Activated T-helper 17 cell treated with anti-CD3 and anti-CD28 coated beads, Interleukin-2, amount 50 U/mL, for 72 hours (primary cell): ENCODE measurements around the gene RIC8B. TPM values are rescaled to one million over a fixed set of nuclear protein-coding genes. Genes with fewer than 3 reads are reported as not detected.

Source experiments
- ATAC-seq: fragments of 150-1000 bp; cut with Tn5 transposase; replicated peaks from 2 replicates; pipeline ENCODE4 v1.10.0; 2021; ENCODE audit warnings: mild to moderate bottlenecking, moderate library complexity
- H3K27ac Mint-ChIP-seq: one replicate; pipeline ENCODE4 v1.8.0; 2022; ENCODE audit warnings: mixed read lengths
- H3K27me3 Mint-ChIP-seq: one replicate; pipeline ENCODE4 v1.8.0; 2022; ENCODE audit warnings: mixed read lengths
- H3K36me3 Mint-ChIP-seq: one replicate; pipeline ENCODE4 v1.8.0; 2022; ENCODE audit warnings: low read depth, mild to moderate bottlenecking, mixed read lengths
- H3K4me1 Mint-ChIP-seq: one replicate; pipeline ENCODE4 v1.8.0; 2022; ENCODE audit warnings: mixed read lengths
- H3K4me3 Mint-ChIP-seq: one replicate; pipeline ENCODE4 v1.8.0; 2022; ENCODE audit warnings: mild to moderate bottlenecking, mixed read lengths
- H3K9me3 Mint-ChIP-seq: one replicate; pipeline ENCODE4 v1.8.0; 2022; ENCODE audit warnings: mixed read lengths
- total RNA-seq, 2 donors: library from RNA; stranded (reverse); gene quantifications; one replicate each; pipeline ENCODE4 v1.2.3, GENCODE V29; 2022

The RIC8B gene
- total RNA-seq, 2 donors from 2014 or later = 14.9 to 15.9 TPM

DNA sequence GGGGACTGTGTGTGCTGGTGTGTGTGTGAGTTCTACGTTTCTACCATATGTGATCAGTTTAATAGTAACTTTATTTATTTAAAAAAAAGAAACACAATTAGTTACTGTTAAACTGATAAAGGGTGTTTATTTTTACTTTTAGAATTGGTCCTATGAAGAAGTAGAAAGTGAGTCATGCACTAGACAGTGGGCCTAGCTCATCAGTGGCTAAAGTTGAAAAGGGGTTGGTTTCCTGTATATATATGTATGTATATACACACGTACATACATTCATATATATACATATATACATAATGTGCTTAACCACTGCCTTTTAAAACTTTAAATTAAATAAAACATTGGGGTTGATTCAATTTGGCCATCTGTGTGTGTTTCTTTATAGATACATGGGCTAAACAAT lies 112.5 kb downstream of the RIC8B start:
- no peak overlapping the region for H3K27ac Mint-ChIP-seq
- no peak overlapping the region for H3K4me3 Mint-ChIP-seq
- no peak for ATAC-seq
- no peaks in the 10 kb centered on the region for H3K27me3 Mint-ChIP-seq
- no peaks in the 10 kb centered on the region for H3K4me1 Mint-ChIP-seq
- H3K9me3 Mint-ChIP-seq = no peaks in the 10 kb centered on the region
- peaks cover 57% of the 10 kb centered on the region for H3K36me3 Mint-ChIP-seq

DNA sequence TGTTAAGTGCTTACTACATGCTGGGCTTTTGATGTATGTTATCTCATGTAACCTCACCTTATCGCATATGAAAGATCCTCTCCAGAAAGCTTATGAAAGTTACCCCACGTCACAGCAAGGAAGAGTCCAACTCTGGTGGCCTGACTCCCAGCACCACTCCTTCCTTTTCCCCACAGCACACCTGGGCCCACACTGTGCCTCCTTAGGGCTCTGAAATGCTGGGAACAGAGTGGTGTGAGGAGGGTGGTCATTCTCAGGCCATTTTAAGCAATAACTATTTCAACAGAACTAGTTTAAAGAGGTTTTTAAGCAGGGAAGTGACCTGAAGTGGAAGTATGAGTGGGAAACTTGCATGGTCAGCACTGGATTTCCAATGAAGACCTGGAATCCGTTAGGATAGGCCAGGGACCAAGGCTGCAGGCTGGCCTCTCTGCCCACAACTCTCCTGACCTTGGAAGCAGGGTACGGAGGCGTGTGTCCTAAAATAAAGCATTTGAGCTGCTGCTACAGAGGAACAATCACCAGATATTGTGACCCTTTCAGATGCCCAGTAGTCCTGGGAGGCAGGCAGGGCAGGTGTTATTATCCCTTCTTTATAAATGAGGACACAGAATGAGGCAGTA lies 114.0 kb downstream of the RIC8B start:
- ATAC-seq = no peak
- H3K36me3 Mint-ChIP-seq = peaks cover 42% of the 10 kb centered on the region
- no peaks in the 10 kb centered on the region for H3K4me1 Mint-ChIP-seq
- no peaks in the 10 kb centered on the region for H3K27me3 Mint-ChIP-seq
- no peak overlapping the region for H3K4me3 Mint-ChIP-seq
- no peaks in the 10 kb centered on the region for H3K9me3 Mint-ChIP-seq
- H3K27ac Mint-ChIP-seq = no peak overlapping the region

GRCh38 chr12:106889326-106889725 lies 114.8 kb downstream of the RIC8B start:
- Mint-ChIP-seq H3K4me1 (no peaks in the 10 kb centered on the region), H3K36me3 (peaks cover 33% of the 10 kb centered on the region), H3K4me3 (no peak overlapping the region), H3K27me3 (no peaks in the 10 kb centered on the region), H3K27ac (no peak overlapping the region), H3K9me3 (no peaks in the 10 kb centered on the region)
- no peak for ATAC-seq

DNA sequence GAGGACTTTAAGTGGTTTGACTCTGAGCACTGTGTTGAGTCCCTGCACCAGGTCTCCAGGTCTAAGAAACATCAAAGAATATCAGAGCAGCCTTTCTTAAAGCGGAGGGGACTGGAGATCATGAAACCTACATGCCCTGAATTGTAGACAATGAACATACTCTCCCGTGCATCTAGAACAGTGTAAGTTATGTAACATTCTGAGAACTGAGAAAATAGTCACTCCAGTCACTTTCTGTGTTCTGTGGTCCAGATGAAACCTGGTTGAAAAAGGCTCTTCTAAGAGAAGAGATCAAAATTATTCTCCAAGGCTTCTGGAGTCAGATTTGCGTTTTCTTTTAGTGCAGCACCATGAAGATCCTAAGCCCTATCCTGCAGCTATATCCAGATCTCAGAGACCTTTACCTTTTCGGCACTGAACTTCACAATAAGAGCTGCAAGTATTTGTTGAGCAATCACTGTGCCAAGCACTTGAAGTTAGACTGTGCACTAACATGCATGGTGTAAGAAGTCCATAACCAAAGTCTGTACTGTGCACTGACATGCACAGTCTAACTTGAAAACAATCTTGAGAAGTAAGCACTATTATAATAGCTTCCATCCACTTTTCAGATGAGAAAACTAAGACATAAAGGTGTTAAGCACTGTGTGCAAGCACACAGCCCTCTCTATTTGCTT lies 115.6 kb downstream of the RIC8B start:
- no peak overlapping the region for H3K4me3 Mint-ChIP-seq
- peaks cover 26% of the 10 kb centered on the region for H3K36me3 Mint-ChIP-seq
- H3K4me1 Mint-ChIP-seq = no peaks in the 10 kb centered on the region
- no peak for ATAC-seq
- H3K9me3 Mint-ChIP-seq = no peaks in the 10 kb centered on the region
- no peaks in the 10 kb centered on the region for H3K27me3 Mint-ChIP-seq
- H3K27ac Mint-ChIP-seq = no peak overlapping the region

DNA sequence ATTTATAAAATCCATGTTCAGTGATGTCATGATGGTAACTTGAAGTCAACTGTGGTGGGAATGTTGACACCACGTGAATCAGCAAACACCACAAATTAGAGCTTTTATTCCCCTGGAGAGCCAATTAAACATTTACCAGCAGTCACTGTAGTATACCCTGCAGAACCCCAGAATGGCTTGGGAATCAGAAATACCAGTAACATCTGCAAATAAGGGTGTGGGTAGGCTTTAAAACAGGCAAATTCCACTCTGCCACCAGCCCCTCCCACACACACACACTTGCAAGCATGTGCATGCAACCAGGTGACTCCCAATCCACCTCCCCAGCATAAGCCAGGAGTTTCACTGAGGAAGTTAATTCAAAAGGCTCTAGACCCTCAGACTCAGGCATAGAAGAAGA lies 117.6 kb downstream of the RIC8B start:
- Mint-ChIP-seq H3K4me3 (no peak overlapping the region), H3K9me3 (no peaks in the 10 kb centered on the region), H3K4me1 (peaks cover 3% of the 10 kb centered on the region), H3K27me3 (no peaks in the 10 kb centered on the region), H3K27ac (no peak overlapping the region), H3K36me3 (peaks cover 14% of the 10 kb centered on the region)
- ATAC-seq = no peak

GRCh38 chr12:106893451-106893850 lies 119.0 kb downstream of the RIC8B start:
- H3K4me1 Mint-ChIP-seq = peaks cover 3% of the 10 kb centered on the region
- no peaks in the 10 kb centered on the region for H3K9me3 Mint-ChIP-seq
- no peak for ATAC-seq
- no peaks in the 10 kb centered on the region for H3K27me3 Mint-ChIP-seq
- peaks cover 2% of the 10 kb centered on the region for H3K36me3 Mint-ChIP-seq
- H3K27ac Mint-ChIP-seq = no peak overlapping the region
- no peak overlapping the region for H3K4me3 Mint-ChIP-seq

GRCh38 chr12:106894774-106895173 lies 120.3 kb downstream of the RIC8B start:
- H3K4me1 Mint-ChIP-seq = peaks cover 3% of the 10 kb centered on the region
- no peaks in the 10 kb centered on the region for H3K9me3 Mint-ChIP-seq
- H3K27me3 Mint-ChIP-seq = no peaks in the 10 kb centered on the region
- H3K36me3 Mint-ChIP-seq = no peaks in the 10 kb centered on the region
- no peak overlapping the region for H3K4me3 Mint-ChIP-seq
- no peak overlapping the region for H3K27ac Mint-ChIP-seq
- no peak for ATAC-seq

- H3K4me1 Mint-ChIP-seq = peaks cover 3% of the 10 kb centered on the region
- H3K36me3 Mint-ChIP-seq = no peaks in the 10 kb centered on the region
- no peak overlapping the region for H3K4me3 Mint-ChIP-seq
- H3K27me3 Mint-ChIP-seq = no peaks in the 10 kb centered on the region
- no peak overlapping the region for H3K27ac Mint-ChIP-seq
- no peaks in the 10 kb centered on the region for H3K9me3 Mint-ChIP-seq
- ATAC-seq = no peak
These were observed 122.1 kb downstream of the RIC8B start for GRCh38 chr12:106896603-106897002.

DNA sequence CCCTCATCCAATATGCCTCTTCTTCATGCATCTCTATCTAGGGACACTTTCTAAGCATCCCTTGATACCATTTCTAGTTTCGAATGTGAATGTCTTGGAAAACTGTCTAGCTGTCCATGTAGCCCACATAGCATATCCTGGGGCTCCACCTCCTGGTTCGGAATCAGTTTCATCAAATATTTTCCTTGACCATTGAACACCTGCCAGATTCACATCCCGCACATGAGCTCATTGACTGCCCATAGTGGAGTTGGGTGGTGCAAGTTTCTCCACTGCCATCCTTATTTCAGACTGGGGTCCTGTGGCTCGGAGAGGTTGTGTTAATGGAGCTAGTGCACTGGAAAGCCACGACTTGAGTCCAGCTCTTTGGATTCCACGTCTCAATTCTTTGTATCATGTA lies 122.6 kb downstream of the RIC8B start:
- Mint-ChIP-seq H3K9me3 (no peaks in the 10 kb centered on the region), H3K27me3 (peaks cover 3% of the 10 kb centered on the region), H3K4me3 (no peak overlapping the region), H3K27ac (no peak overlapping the region), H3K4me1 (peaks cover 3% of the 10 kb centered on the region), H3K36me3 (no peaks in the 10 kb centered on the region)
- no peak for ATAC-seq

GRCh38 chr12:106897981-106898901 lies 123.8 kb downstream of the RIC8B start:
- peaks cover 3% of the 10 kb centered on the region for H3K4me1 Mint-ChIP-seq
- H3K27me3 Mint-ChIP-seq = peaks cover 13% of the 10 kb centered on the region
- H3K36me3 Mint-ChIP-seq = no peaks in the 10 kb centered on the region
- H3K27ac Mint-ChIP-seq = no peak overlapping the region
- no peak for ATAC-seq
- H3K4me3 Mint-ChIP-seq = no peak overlapping the region
- H3K9me3 Mint-ChIP-seq = no peaks in the 10 kb centered on the region

DNA sequence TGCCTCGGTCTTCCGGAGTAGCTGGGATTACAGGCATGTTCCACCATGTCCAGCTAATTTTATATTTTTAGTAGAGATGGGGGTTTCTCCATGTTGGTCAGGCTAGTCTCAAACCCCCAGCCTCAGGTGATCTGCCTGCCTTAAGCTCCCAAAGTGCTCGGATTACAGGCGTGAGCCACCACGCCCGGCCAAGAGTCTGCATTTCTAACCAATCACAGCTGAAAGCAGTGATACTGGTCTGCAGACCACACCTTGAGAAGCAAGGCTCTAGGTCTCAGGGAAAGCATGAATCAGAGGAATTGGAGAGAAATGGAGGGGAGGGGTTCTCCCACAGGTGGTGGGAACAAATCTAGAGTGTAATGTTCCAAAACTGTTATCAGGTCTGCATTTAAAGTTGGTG lies 126.1 kb downstream of the RIC8B start:
- H3K27me3 Mint-ChIP-seq = peaks cover 19% of the 10 kb centered on the region
- no peaks in the 10 kb centered on the region for H3K36me3 Mint-ChIP-seq
- H3K4me1 Mint-ChIP-seq = peaks cover 3% of the 10 kb centered on the region
- no peak overlapping the region for H3K4me3 Mint-ChIP-seq
- H3K27ac Mint-ChIP-seq = no peak overlapping the region
- H3K9me3 Mint-ChIP-seq = no peaks in the 10 kb centered on the region
- no peak for ATAC-seq

DNA sequence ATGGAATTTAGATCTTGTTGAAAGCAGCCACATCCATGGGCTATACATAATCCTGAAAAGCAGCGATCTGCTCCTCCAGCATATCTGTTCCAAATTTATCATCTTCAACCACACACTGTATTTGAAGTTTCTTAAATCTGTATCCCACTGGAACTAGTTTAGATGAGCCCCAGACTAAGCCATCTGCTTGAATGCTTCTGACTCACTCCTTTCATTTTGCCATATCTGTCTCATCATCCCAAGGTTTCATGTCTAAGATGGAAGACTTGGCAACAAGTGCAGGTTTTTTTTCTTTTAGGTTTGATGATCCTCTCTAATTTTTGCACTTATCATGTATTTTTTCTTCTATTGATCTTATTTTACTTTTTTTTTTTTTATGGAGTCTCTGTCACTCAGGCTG lies 126.8 kb downstream of the RIC8B start:
- Mint-ChIP-seq H3K27ac (no peak overlapping the region), H3K4me1 (no peaks in the 10 kb centered on the region), H3K27me3 (peaks cover 19% of the 10 kb centered on the region), H3K4me3 (no peak overlapping the region), H3K36me3 (no peaks in the 10 kb centered on the region), H3K9me3 (no peaks in the 10 kb centered on the region)
- ATAC-seq = no peak

- Mint-ChIP-seq H3K9me3 (no peaks in the 10 kb centered on the region), H3K27me3 (peaks cover 19% of the 10 kb centered on the region), H3K36me3 (no peaks in the 10 kb centered on the region), H3K27ac (no peak overlapping the region), H3K4me1 (no peaks in the 10 kb centered on the region), H3K4me3 (no peak overlapping the region)
- ATAC-seq = no peak
These were observed 127.6 kb downstream of the RIC8B start for GRCh38 chr12:106902053-106902452.

- Mint-ChIP-seq H3K9me3 (no peaks in the 10 kb centered on the region), H3K4me3 (peak overlapping the region; percentile 59)
These were observed 128.9 kb downstream of the RIC8B start for GRCh38 chr12:106903241-106903945.

More at GRCh38 chr12:106903241-106903945, 128.9 kb downstream of the RIC8B start:
- H3K4me1 Mint-ChIP-seq = no peaks in the 10 kb centered on the region
- ATAC-seq = peak; percentile 99
- H3K27me3 Mint-ChIP-seq = peaks cover 19% of the 10 kb centered on the region
- H3K36me3 Mint-ChIP-seq = no peaks in the 10 kb centered on the region
- no peak overlapping the region for H3K27ac Mint-ChIP-seq
